Measurements from ENCODE around the gene TCP11L2. TPM values are rescaled to one million over a fixed set of nuclear protein-coding genes. Genes with fewer than 3 reads are reported as not detected.
"Not testable (repeated sequence)": the region's sequence is repeated elsewhere in the genome, so short reads cannot be mapped to it uniquely, and the experiment has no call there.

The TCP11L2 gene
- total and polyA plus RNA-seq, 2 of the 13 experiments (the other 11 are each of a cell fraction or from before 2014, with no cell fraction given) = 4.6 to 24.1 TPM

- H3K4me3 ChIP-seq (replicated peaks in 1 of 3; ENCODE audit: insufficient read depth in 1 of 3, low read depth in 2 of 3, low read length in 3 of 3); BruUV-seq (replicated peaks); DNase-seq (ENCODE audit: low spot score); H3K27me3 ChIP-seq (ENCODE audit: control insufficient read depth in 1 of 2, insufficient read depth in 2 of 2, low read length in 2 of 2); intact Hi-C loops (cut with micrococcal nuclease; ENCODE audit: unreplicated experiment); ATAC-seq; POLR2A ChIA-PET; H3K4me1 ChIP-seq (ENCODE audit: insufficient read depth, low read length); H3K4me2 ChIP-seq (ENCODE audit: low read depth, low read length); CTCF ChIA-PET (ENCODE audit: low intra/inter-chr PET ratio, low total read pairs); H4K20me1 ChIP-seq (ENCODE audit: insufficient read depth, low read length); FAIRE-seq; H3K79me2 ChIP-seq (ENCODE audit: insufficient read depth, low read length); H3K9me3 ChIP-seq (ENCODE audit: low read length); H3K27ac ChIP-seq (ENCODE audit: extremely low read length, insufficient read depth, low read length); H2AFZ ChIP-seq (ENCODE audit: low read length); H3K9ac ChIP-seq (ENCODE audit: insufficient read depth, low read depth, low read length): not testable (repeated sequence)
- in situ Hi-C loops (cut with HindIII; ENCODE audit: extremely low pct_ligation_motif_present, low pct_unique_long_range_greater_than_20kb) = loop anchor here (10.0 kb wide), 1 partner anchor 463 kb away; no protein-coding TSS in a partner anchor
- peaks cover 0 to 43% of the 10 kb centered on the region in 2 experiments; a peak in 3 of 5 replicates for H3K36me3 ChIP-seq (replicated peaks in 1 of 2; ENCODE audit: control insufficient read depth in 1 of 2, insufficient read depth in 2 of 2, low read length in 2 of 2)
- 98% methylated on average over 4 of the region's 4 CpGs for WGBS (ENCODE audit: low lambda C conversion rate)
Measured at GRCh38 chr12:106381866-106382265, 79.3 kb downstream of the TCP11L2 start.

GRCh38 chr12:106386813-106387535, 84.4 kb downstream of the TCP11L2 start:
- H3K9me3 ChIP-seq (ENCODE audit: low read length) = no peaks in the 10 kb centered on the region
- H2AFZ ChIP-seq (ENCODE audit: low read length) = no peak overlapping the region
- no TSS peak for BruUV-seq (replicated peaks)
- H3K79me2 ChIP-seq (ENCODE audit: insufficient read depth, low read length) = no peaks in the 10 kb centered on the region
- H3K4me1 ChIP-seq (ENCODE audit: insufficient read depth, low read length) = no peaks in the 10 kb centered on the region
- H3K27me3 ChIP-seq (ENCODE audit: control insufficient read depth in 1 of 2, insufficient read depth in 2 of 2, low read length in 2 of 2) = no peaks in the 10 kb centered on the region
- no peak for TF ChIP-seq ZBTB8A (CRISPR knock-in tag; IDR thresholded peaks at IDR 0.05; ENCODE audit: borderline replicate concordance, low read depth)
- TF ChIP-seq BCL6 (CRISPR knock-in tag; IDR thresholded peaks at IDR 0.05) = no peak
- no peak for TF ChIP-seq GATAD2A (CRISPR knock-in tag; IDR thresholded peaks at IDR 0.05)
- TF ChIP-seq HNRNPUL1 (IDR thresholded peaks at IDR 0.05; ENCODE audit: low read depth, low read length) = no peak
- ChIA-PET CTCF (ENCODE audit: low intra/inter-chr PET ratio, low total read pairs) (interaction anchor here (1.9 to 3.3 kb wide), 2 partner anchors 455 to 533 kb away, joined by 9 to 31 read pairs; no protein-coding TSS in a partner anchor), POLR2A (no interaction called here)
- intact Hi-C loops (cut with micrococcal nuclease; ENCODE audit: unreplicated experiment) = loop anchor here (1.0 kb wide), 2 partner anchors 454 to 531 kb away; no protein-coding TSS in a partner anchor
- no peak for DNase-seq (ENCODE audit: low spot score)
- H3K4me3 ChIP-seq (replicated peaks in 1 of 3; ENCODE audit: insufficient read depth in 1 of 3, low read depth in 2 of 3, low read length in 3 of 3) = no peak overlapping the region
- H3K27ac ChIP-seq (ENCODE audit: extremely low read length, insufficient read depth, low read length) = no peak overlapping the region
- no peak for ATAC-seq
- WGBS (ENCODE audit: low lambda C conversion rate) = 97% methylated on average over 5 of the region's 5 CpGs
- H3K36me3 ChIP-seq (replicated peaks in 1 of 2; ENCODE audit: control insufficient read depth in 1 of 2, insufficient read depth in 2 of 2, low read length in 2 of 2) = peaks cover 0 to 17% of the 10 kb centered on the region in 2 experiments; a peak in 2 of 5 replicates
- FAIRE-seq = no peak
- in situ Hi-C loops (cut with HindIII; ENCODE audit: extremely low pct_ligation_motif_present, low pct_unique_long_range_greater_than_20kb) = loop anchor here (5.0 to 10.0 kb wide), 2 partner anchors 458 to 530 kb away; no protein-coding TSS in a partner anchor
- H4K20me1 ChIP-seq (ENCODE audit: insufficient read depth, low read length) = no peaks in the 10 kb centered on the region
- no peak overlapping the region for H3K4me2 ChIP-seq (ENCODE audit: low read depth, low read length)
- H3K9ac ChIP-seq (ENCODE audit: insufficient read depth, low read depth, low read length) = no peak overlapping the region
